DMS 273 (cell line): ENCODE results near the gene ACAP3.
"Not testable (repeated sequence)": the region's sequence is repeated elsewhere in the genome, so short reads cannot be mapped to it uniquely, and the experiment has no call there.

Source experiments
- DNase-seq: peaks from one replicate; lab custom pipeline; 2025; ENCODE audit not compliant: unreplicated experiment; lab: John Stamatoyannopoulos, UW

The ACAP3 gene

DNA sequence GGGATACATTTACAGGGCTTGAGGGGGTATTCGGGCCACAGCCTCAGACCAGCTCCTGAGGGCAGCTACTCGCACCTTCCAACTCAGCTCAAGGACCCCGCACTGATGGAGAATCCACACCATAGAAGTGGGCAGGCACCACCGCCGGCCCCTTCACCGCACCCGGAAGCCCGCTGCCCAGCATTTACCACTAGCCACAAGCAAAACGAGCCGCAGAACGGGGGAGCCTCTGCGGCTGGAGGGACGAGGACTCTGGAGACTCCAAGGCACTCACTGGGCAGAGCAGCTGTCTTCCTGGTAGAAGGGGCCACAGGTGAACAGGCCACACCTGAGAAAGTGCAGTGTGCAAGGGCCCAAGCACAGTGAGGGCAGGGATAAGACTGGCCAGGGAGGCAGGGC lies 39.4 kb downstream of the ACAP3 start:
- no peak for DNase-seq

DNA sequence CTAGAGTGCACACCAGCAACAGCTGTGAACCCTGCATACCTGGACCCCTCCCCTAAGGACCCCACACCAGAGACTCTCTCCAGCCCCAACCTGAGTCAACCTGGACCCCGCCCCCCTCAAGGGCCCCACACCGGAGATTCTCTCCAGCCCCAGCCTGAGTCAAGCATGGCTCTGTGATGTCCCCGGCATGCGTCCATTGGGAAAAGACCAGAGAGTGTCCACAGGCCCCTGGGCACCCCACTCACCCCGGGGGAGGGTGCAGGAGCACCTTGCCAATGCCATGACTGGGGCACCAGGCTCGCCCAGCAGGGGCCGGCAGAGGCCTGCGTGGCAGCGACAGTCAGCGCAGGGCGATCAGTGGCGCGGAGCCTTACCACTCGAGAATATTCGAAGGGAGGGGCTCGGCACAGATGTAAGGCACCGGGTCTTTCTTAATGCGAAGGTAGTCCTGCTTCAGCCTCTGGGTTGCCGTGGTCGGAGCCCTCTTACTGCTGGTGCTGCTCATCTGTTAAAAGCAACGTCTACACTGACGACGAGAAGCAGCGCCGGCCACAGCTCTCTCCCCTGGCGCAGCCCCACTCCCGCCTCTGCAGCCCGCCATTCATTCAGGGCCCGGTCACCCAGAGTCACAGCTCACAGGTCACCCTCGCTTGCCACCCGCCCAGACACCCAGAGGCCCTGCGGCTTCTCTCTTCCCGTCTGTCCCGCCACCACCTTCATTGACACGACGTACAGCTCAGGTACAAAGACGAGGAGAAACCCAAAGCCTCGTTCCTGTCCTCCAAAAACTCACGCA lies 40.0 kb downstream of the ACAP3 start:
- no peak for DNase-seq

DNA sequence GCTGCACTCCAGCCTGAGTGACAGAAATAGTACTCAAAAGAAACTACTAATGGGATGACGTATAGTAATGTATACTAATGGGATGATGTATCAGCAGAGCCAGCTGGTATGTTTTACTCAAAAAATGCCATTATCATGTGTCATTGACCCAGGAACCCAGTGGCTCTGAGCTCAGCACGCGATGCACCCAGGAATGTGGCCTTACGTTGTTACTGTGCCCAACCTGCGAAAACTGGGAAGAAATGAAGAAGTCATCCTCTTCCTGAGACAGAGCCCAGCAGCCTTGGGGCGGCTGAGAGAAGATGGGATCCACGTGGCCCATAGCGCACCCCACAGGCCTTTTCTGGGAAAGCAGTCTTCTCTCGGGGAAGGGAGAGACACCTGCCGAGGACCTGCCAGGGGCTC lies 42.9 kb downstream of the ACAP3 start:
- DNase-seq = peak; percentile 47

DNA sequence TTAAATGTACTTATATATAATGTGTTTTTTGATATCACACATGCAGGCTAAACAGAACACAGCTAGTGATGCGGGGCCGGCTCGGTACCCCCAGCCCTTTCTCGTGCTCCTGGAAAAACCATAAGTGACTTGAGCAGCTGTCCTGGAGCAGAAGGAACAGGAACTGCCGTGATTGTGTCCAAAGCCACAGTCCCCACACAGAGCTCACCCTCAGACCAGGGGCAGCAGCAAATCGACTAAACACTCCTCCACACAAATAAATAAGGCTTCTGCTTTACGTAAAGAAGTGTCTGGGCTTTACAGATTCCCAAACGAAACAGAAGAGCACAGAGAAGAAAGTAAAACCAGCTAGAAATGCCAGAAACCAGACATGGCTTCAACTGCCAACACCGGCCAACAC lies 43.7 kb downstream of the ACAP3 start:
- no peak for DNase-seq

DNA sequence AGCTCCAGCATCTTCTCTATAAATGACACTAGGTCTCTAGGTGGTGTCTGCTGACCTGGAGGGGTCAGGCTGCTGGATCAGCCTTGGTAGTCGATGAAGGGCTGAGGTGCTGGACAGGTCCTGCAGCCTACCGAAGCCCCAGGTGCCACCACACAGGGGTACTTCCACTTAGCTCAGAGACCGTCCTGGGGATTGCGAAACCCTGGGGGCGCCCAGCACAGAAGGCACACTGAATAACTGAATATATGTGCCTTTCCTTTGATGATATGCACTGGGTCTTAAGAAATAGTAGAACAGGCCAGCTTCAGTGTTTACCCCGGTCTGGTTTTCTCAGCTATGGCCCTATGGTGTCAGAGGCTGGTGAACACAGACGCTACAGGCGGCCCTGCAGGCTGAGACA lies 45.0 kb downstream of the ACAP3 start:
- DNase-seq = no peak

DNA sequence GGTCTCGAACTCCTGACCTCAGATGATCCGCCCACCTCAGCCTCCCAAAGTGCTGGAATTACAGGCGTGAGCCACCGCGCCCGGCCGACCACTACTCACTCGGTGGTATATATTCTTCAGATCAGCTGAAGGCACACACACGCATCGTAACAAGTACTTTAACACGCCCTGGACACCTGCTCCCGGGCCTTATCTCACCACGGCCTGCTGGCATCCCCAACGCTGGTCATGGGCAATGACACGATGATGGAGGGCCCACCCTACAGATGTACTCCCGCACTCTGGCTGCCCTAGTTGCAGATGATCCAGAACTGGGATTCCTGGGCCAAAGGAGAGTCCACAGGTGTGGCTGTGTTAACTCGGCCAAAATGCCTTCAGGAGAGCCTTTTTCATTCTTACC lies 45.7 kb downstream of the ACAP3 start:
- DNase-seq = no peak

DNA sequence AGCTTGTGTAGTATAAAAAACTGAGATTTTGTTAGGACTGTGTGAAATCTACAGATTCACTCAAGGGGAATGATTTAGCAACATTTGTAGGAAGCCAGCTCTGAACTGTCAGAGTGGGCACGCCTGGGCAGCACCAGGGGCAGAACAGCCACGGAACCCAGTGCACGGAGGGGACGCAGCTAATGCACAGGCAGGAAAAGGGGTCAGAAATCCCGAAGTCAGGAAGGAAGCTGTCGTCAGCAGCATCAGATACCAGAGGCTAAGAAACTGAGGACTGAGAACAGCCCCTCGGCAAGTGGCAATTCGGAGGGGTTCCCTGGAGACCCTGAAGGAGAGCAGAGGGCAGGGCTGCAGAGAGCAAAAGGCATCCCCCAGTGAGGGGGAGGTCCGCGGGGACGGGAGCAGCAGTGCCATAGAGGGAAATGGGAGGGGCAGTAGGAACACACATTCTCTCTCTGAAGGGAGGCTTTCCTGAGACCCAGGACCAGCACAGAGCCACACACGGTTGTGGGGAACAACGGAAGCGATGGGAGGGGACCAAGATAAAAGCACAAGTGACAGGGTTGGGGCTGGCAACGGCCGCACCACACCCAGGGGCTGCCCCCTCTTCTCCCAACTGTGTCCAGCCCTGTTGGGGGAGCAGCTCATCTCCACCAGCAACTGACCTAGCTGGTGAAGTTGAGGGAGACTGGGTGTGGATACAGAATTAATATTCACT lies 46.7 kb downstream of the ACAP3 start:
- no peak for DNase-seq

DNA sequence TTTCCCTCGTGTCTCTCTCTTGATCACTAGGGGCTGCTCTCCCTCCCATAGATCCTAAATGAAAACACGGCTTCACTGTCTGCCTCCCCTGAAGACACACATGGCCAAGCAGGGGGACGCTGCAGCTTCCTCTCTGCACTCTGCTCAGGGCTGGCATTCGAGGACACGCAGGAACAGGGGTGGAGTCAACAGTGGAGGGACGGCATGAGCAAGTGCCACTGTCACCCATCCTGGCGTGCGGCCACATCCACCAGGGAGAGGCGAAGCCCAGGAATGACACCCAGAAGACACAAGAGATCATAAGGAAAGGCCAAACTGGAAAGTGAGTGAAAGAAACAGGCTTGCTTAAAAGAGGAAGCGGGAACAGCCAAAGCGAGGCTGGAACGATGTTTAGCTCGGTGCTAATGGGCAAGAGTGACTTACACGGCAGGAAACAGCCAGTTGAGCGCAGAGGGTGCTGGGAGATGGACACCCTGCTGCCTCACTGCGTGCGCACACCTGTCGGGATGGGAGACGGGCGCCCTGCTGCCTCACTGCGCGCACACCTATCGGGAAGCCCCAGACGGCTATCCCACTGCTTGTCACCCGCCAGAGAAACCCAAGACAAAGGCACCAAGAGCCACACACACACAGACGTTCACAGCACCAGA lies 47.7 kb downstream of the ACAP3 start:
- no peak for DNase-seq

DNA sequence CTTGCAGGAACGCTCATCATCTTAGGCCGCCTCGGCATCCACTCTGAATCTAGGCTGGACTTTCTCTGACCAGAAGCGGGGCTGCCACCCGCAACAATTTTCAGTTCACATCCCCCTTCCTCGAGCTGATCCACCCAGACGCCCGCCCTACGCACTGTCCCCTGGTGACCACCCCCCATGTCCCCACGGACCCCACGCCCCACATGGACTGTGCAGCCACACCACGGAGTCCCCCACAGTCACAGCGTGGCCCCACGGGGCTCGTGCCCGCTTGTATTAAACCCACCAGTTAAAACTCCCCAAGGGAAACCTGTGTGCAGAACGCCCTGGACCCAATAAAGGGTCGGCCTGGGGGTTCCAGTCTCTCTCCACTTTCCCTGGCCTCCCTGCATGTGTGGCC lies 48.2 kb downstream of the ACAP3 start:
- DNase-seq = no peak

DNA sequence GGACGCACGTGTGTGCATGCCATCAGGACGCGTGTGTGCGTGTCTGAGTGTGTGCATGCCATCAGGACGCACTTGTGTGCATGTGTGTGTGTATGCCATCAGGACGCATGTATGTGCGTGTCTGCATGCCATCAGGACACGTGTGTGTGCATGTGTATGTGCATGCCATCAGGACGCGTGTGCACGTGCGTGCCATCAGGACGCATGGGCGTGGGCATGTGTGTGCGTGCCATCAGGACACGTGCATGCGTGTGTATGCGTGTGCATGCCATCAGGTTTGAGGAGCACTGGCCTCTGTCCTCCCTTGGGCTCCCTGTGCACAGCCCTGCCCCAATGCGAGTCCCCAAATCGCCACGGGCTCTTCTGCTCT lies 48.6 kb downstream of the ACAP3 start:
- DNase-seq = no peak

DNA sequence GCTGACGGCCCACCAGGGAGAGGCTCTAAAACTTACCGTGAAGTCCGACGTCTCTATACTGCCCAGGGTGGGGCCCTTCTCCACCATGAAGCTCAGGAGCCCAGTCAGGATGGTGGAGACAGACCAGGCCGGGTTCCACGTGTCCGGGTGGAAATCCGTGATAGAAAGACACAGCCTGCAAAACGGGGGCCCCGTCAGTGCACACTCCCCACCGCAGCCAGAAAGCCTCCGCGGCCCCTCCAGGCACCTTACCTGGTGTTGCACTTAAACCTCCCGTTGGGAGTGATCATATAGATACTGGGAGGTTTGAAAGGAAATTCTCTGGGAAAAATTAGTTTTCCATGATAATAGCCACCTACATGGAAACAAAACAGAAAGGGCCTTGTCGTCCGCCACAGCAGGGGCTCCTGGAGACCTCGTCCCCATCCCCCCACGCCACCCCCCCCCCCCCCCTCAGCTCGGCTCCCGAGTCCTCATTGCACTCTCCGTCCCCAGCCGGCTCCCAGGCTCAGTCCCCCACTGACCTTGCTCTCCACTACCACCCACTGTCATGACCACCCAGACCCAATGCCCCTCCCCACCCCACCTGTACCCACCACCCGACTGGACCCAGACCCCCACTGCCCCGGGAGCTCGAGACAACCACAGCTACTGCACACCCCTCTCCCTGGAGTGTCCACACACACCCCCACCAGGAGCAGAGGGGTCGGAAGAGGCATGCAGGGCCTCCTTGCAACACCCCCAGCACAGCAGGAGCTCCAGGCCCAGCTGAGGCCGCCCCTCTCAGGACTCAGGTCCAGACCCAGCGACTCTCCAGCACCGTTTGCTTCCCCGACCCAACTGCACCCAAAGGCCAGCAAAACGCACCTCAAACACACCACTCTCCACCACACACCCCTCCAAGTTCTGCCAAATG lies 50.5 kb downstream of the ACAP3 start:
- no peak for DNase-seq

DNA sequence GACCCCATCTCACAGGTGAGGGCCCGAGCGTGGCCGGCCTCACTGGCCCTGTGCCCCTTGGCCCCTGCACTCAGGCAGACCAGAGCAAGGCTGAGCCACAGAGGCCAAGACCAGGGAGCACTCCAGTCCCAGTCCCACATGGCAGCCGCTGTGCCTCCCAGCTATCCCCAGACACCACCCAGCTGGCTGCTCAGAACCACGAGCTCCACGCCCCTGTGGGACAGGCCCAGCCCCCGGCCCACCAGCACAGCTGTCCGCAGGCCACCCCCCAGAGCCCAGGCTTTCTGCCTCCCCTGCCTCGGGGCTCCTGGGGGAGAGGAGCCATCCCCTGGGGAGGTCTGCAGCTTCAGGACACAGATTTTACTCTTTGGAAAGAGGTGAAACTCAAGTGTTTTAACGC lies 52.1 kb downstream of the ACAP3 start:
- DNase-seq = no peak

DNA sequence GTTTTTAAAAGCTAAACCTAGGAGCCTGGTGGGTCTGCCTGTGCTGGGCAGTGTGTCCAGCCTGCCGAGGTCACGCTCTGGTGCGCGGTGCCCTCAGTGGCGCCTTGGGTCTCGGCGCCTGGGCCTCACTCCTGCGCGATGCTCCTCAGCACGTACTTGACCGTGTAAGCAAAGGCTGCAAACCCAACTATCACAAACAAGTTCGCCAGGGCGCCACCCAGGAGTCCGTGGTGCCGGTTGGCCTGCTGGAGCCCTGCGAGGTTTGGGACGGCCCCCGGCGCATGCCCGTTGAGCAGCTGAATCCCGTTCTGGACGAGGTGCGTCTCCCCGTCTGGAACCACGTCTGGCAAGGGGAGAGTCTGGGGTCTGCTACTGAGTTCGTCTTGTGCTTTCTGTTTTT lies 52.7 kb downstream of the ACAP3 start:
- DNase-seq = no peak

DNA sequence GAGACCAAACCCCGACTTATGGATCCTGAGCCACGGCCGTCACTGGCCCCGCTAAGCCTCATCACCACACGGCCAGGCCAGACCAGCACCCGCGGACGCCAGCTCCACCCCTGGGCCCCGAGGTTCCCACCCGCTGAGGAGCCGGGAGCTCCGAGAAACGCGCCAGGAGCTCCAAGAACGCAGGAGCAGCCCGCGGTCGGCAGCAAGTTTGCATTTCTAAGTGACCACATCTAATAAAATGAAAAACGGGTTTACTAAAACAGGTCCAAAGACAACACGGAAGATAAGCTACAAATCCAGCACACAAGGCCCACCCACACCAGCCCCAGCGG lies 53.1 kb downstream of the ACAP3 start:
- DNase-seq = no peak

DNA sequence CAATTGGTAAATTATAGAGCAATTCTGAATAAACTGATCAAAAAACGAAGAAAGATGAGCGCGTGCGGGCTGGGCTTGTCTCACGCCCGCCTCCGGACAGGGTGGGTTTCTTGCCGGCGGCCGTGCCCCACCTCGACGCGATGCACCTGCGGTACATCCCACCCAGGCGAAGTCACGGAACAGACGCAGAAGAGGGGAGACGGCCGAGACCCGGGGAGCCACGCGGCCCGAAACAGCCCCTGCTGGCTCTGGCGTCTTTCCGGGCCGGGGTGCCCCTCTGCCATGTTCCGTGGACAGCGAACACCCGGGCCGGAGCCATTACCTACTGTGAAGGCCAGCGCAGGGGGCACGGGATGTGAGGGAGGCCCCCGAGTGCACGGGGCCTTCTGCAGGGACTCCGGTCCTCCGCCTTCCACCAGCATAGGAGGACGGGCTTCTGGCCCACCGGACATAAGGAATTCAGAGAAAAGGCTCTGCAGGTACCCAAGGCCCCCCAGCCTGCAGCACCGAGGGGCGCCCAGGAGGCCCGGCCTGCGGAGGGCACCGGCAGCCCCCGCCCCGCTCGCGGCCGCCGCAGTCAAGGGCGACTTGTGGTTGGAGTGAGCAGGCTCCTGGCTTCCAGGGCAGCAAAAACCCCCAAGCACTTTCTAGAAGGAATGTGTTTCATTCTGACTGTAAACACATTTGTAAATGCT lies 53.6 kb downstream of the ACAP3 start:
- no peak for DNase-seq

DNA sequence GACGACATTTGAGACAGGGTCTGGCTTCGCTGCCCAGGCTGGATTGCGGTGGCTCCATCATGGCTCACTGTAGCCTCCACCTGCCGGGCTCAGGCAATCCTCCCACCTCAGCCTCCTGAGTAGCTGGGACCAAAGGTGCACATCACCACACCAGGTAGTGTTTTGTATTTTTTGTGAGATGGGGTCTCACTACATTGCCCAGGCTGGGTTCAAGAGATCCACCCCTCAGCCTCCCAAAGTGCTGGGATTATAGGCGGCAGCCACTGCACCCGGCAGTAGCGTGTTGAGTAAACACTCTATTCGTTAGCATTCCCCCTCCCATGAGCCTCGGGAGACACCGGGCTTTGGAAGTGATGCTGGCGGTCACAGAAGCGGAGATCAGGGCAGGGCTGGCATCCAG lies 54.4 kb downstream of the ACAP3 start:
- DNase-seq = no peak

DNA sequence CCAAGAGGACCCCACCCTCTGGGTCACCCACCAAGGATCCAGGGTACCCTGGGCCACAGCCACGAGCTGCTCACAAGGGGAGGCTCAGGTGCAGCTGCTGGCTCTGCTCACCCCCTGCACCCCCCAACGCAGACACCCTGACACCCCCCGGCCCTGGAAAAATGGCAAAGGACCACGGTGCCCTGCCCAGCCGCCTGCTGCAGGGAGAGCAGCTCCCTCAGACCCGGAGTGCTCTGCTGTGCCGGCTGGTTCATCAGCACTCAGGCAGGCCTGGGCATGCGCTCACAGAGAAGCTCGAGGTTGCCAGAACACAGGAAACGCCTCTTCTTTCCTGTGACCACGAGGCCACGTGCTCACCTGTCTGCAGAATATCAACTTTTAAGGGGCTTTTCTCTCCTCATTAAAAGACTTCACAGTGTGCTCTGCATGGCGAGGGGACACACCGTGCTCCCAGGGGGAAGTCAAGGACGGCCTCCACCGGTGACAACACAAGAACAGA lies 56.9 kb downstream of the ACAP3 start:
- DNase-seq = peak; percentile 84

DNA sequence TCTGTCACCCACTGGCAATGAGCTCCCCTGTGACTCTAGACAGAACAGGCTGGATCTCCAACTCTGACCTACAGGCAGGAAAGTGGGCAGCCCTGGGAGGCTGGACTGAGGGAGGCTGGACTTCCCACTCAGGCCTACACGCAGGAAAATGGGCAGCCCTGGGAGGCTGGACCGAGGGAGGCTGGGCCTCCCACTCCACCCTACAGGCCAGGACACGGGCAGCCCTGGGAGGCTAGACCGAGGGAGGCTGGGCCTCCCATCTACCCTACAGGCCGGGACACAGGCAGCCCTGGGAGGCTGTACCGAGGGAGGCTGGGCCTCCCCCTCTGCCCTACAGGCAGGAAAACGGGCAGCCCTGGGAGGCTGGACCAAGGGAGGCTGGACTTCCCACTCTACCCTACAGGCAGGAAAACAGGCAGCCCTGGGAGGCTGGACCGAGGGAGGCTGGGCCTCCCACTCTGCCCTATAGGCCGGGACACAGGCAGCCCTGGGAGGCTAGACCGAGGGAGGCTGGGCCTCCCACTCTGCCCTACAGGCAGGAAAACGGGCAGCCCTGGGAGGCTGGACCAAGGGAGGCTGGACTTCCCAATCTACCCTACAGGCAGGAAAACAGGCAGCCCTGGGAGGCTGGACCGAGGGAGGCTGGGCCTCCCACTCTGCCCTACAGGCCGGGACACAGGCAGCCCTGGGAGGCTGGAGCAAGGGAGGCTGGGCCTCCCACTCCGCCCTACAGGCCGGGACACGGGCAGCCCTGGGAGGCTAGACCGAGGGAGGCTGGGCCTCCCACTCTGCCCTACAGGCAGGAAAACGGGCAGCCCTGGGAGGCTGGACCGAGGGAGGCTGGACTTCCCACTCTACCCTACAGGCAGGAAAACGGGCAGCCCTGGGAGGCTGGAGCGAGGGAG lies 59.5 kb downstream of the ACAP3 start:
- DNase-seq = not testable (repeated sequence)

DNA sequence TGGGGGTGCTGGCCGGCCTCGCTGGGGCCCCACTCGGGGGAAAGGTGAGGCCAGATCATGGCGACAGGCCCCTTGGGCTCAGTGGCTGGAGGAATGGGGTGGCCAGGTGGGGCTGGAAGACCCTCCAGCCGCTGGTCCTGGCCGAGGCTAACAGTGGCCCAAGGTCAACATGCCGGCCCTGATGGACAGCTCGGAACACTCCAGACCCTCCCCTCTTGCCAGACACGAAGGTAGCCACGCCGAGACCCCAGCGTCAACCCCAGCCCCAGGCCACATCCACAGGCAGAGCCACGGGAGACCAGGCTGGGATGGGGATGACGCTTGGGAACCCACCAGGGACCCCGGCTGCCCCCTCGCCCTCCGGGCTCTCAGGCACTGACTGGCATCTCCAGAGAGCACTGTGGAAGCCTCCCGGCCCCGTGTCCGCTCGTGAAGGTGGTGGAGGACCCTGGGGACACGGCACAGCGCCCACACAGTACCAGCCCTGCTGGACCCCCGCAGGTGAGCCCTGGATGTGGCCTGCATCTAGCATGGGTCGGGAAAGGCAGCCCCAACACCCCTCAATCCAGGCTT lies 60.3 kb downstream of the ACAP3 start:
- DNase-seq = no peak
